ENCODE measurements around the gene UCK2. TPM values are rescaled to one million over a fixed set of nuclear protein-coding genes. Genes with fewer than 3 reads are reported as not detected.

Gene UCK2
- total RNA-seq, 1 experiment from 2014 or later = 59.9 TPM

DNA sequence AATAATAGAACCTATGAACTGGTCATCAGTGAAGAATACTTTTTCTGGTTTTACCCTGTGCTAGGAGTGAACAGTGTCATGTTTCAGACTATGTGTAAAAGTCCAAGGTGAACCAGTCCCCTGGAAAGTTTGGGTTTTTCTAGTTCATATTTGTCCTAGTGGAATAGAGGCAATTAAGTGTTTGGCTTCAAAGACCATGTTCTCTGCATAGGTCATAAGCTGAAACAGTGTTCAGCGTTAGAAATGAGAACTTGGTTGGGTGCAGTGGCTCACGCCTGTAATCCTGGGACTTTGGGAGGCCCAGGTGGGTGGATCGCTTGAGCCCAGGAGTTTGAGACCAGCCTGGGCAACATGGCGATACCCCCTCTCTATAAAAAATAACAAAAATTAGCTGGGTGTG, 77.5 kb downstream of the UCK2 start:
- no peaks in the 10 kb centered on the region for H3K27me3 ChIP-seq (ENCODE audit: insufficient read depth, low read depth)
- no peak overlapping the region for H3K27ac ChIP-seq
- ChIA-PET POLR2A (ENCODE audit: unreplicated experiment) (no interaction called here), CTCF (no interaction called here)
- H4K20me1 ChIP-seq (ENCODE audit: insufficient read depth) = no peaks in the 10 kb centered on the region; the same call in 1 of the 2 replicates
- H2AFZ ChIP-seq = no peak overlapping the region
- intact Hi-C loops (cut with micrococcal nuclease; ENCODE audit: unreplicated experiment) = no loop called here
- H3K4me2 ChIP-seq = no peak overlapping the region
- H3K4me3 ChIP-seq = no peak overlapping the region
- H3F3A ChIP-seq (ENCODE audit: insufficient read depth, low read depth) = no peaks in the 10 kb centered on the region
- H3K4me1 ChIP-seq (replicated peaks; ENCODE audit: insufficient read depth) = no peaks in the 10 kb centered on the region
- H3K9me3 ChIP-seq (ENCODE audit: insufficient read depth, low read depth) = no peaks in the 10 kb centered on the region
- no peaks in the 10 kb centered on the region for H3K9me2 ChIP-seq (ENCODE audit: insufficient read depth)
- no peak for DNase-seq
- H3K36me3 ChIP-seq (ENCODE audit: low read depth) = peaks cover 20% of the 10 kb centered on the region
- no TSS peak for BruUV-seq (replicated peaks)
- TF ChIP-seq EZH2 (IDR thresholded peaks at IDR 0.05; ENCODE audit: low read depth) (no peak), CTCF (conservative IDR thresholded peaks at IDR 0.05) (no peak)
- no peaks in the 10 kb centered on the region for H3K79me2 ChIP-seq (ENCODE audit: low read depth)

DNA sequence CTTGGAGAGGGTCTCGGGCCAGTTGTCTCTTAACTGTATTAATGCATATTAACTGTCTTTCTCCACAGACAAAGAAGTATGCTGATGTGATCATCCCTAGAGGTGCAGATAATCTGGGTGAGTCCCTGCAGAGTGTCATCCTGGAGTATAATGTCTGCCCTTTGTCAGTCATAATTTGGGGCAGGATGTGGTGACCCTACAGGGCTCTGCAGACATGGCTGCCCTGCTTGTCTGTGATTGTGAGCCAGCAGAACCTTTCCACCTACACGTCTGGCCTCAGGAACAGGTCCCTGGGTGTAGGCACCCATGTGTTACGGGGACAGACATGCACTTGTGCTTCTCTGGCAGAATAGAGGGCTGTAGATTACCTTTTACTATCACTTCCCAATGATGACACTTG, 78.4 kb downstream of the UCK2 start:
- H2AFZ ChIP-seq = no peak overlapping the region
- H4K20me1 ChIP-seq (ENCODE audit: insufficient read depth) = no peaks in the 10 kb centered on the region; the same call in 1 of the 2 replicates
- H3K36me3 ChIP-seq (ENCODE audit: low read depth) = peaks cover 20% of the 10 kb centered on the region
- no peaks in the 10 kb centered on the region for H3K79me2 ChIP-seq (ENCODE audit: low read depth)
- H3K9me2 ChIP-seq (ENCODE audit: insufficient read depth) = no peaks in the 10 kb centered on the region
- no peak overlapping the region for H3K4me2 ChIP-seq
- intact Hi-C loops (cut with micrococcal nuclease; ENCODE audit: unreplicated experiment) = no loop called here
- H3K9me3 ChIP-seq (ENCODE audit: insufficient read depth, low read depth) = no peaks in the 10 kb centered on the region
- H3K27ac ChIP-seq = no peak overlapping the region
- no peak overlapping the region for H3K4me3 ChIP-seq
- no peaks in the 10 kb centered on the region for H3K27me3 ChIP-seq (ENCODE audit: insufficient read depth, low read depth)
- CTCF ChIA-PET = no interaction called here
- TF ChIP-seq CTCF (conservative IDR thresholded peaks at IDR 0.05) = no peak
- no peak for TF ChIP-seq EZH2 (IDR thresholded peaks at IDR 0.05; ENCODE audit: low read depth)
- POLR2A ChIA-PET (ENCODE audit: unreplicated experiment) = no interaction called here
- BruUV-seq (replicated peaks) = no TSS peak
- no peaks in the 10 kb centered on the region for H3K4me1 ChIP-seq (replicated peaks; ENCODE audit: insufficient read depth)
- DNase-seq = no peak
- H3F3A ChIP-seq (ENCODE audit: insufficient read depth, low read depth) = no peaks in the 10 kb centered on the region

DNA sequence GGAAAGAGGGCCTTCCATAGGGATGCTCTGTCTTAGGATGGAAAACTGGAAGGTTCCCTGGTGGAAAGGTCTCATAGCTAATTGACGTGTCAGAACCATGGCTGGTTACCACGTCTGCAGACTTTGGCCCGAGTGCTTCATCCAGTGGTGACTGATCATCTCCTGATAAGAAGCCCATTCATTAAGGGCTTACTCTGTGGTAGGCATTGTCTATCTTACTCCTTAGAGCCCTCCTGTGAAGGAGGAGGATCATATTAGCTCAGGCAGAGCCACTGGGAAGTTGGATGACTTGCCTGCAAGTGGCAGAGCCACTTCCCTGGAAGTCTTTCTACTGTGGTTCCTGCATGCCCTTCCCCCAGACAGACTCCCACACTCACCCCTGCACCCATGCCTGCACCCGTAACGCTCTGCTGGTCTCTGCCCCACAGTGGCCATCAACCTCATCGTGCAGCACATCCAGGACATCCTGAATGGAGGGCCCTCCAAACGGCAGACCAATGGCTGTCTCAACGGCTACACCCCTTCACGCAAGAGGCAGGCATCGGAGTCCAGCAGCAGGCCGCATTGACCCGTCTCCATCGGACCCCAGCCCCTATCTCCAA, 79.9 kb downstream of the UCK2 start:
- Histone ChIP-seq H3K36me3 (ENCODE audit: low read depth) (peaks cover 15% of the 10 kb centered on the region; the same call in 1 of the 2 replicates), H2AFZ (no peak overlapping the region), H3K27ac (no peak overlapping the region), H3K4me1 (replicated peaks; ENCODE audit: insufficient read depth) (no peaks in the 10 kb centered on the region), H4K20me1 (ENCODE audit: insufficient read depth) (no peaks in the 10 kb centered on the region; the same call in 1 of the 2 replicates), H3K9me3 (ENCODE audit: insufficient read depth, low read depth) (no peaks in the 10 kb centered on the region), H3K79me2 (ENCODE audit: low read depth) (no peaks in the 10 kb centered on the region), H3K9me2 (ENCODE audit: insufficient read depth) (no peaks in the 10 kb centered on the region), H3K4me3 (no peak overlapping the region), H3F3A (ENCODE audit: insufficient read depth, low read depth) (peaks cover under 1% of the 10 kb centered on the region; the same call in 1 of the 2 replicates), H3K4me2 (no peak overlapping the region), H3K27me3 (ENCODE audit: insufficient read depth, low read depth) (no peaks in the 10 kb centered on the region)
- ChIA-PET POLR2A (ENCODE audit: unreplicated experiment) (interaction anchor here (0.6 to 0.7 kb wide), 2 partner anchors 13 to 76 kb away, joined by 3 to 5 read pairs; no protein-coding TSS in a partner anchor), CTCF (no interaction called here)
- TF ChIP-seq EZH2 (IDR thresholded peaks at IDR 0.05; ENCODE audit: low read depth) (no peak), CTCF (conservative IDR thresholded peaks at IDR 0.05) (no peak)
- DNase-seq = no peak
- intact Hi-C loops (cut with micrococcal nuclease; ENCODE audit: unreplicated experiment) = no loop called here
- no TSS peak for BruUV-seq (replicated peaks)

Data from PC-9 (cell line).